Activated CD4-positive, CD25-positive, alpha-beta regulatory T cell treated with anti-CD3 and anti-CD28 coated beads, Interleukin-2, amount 50 U/mL, for 16 hours (primary cell): Measurements from ENCODE around the gene OR2B2.

Source experiments
- DNase-seq: peaks from one replicate; pipeline ENCODE4 v3.0.0-alpha.2; 2020; ENCODE audit warnings: low read depth, low spot score

The OR2B2 gene

DNA sequence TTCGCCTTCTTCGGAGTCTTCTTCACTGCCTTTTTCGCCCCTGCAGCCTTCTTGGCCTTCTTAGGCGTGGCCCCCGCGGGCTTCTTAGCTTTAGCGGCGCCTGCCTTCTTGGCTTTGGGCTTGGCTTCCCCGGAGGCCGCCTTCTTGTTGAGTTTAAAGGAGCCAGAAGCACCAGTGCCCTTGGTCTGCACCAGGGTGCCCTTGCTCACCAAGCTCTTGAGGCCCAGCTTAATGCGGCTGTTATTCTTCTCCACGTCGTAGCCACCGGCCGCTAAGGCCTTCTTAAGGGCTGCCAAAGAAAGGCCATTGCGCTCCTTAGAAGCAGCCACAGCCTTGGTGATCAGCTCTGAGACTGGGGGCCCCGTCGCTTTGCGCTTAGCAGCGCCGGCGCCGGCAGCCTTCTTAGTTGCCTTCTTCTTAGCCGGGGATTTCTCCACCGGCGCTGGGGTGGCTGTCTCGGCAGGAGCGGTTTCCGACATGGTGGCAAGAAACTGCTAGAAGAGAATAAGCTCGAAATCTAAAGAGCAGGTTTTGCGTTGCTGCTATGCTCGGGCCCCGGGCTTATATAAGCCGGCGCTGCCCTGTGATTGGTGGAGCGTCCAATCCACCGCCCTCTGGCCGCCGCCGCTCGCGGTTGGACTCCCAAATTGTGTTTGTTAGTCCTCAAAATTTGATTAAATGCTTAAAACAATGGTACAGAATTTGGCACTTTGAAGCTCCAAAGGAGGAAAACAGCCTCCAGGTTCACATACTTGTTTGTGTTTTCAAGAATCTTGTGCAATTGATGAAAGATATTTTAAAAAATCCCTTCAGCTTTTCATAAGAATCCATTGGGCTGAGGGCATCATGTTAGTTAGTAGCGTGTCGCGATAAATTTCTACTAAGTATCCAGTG is 44.9 kb downstream of the OR2B2 start:
- DNase-seq, result no peak

DNA sequence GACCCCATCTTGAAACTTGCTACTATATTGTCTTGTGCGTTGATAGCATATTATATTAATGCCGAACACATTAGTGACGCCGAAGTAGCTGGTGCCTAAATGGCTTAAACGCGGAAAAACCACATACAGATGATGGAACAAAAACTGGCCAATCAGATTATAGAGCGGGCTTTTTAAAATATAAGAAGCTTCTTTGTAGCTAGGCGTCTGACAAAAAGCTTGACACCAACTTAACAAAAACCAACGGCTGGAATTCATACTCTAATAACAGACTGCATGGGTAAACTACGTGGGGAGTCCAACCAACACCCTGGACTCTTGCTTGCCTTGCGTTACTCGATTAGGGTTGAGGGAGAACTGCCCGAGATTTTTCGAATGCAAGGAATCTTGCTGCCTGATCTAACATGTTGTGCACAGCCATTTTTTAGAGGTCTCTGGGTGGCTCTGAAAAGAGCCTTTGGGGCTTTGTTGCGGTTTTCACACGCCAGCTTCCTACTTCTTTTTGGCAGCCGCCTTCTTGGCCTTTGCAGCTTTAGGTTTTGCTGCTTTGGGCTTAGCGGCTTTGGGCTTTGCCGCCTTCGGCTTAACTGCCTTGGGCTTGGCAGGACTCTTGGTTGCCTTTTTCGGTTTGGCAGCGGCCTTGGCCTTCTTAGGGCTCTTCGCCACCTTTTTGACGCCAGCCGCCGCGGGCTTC is 45.7 kb downstream of the OR2B2 start:
- DNase-seq, result no peak

DNA sequence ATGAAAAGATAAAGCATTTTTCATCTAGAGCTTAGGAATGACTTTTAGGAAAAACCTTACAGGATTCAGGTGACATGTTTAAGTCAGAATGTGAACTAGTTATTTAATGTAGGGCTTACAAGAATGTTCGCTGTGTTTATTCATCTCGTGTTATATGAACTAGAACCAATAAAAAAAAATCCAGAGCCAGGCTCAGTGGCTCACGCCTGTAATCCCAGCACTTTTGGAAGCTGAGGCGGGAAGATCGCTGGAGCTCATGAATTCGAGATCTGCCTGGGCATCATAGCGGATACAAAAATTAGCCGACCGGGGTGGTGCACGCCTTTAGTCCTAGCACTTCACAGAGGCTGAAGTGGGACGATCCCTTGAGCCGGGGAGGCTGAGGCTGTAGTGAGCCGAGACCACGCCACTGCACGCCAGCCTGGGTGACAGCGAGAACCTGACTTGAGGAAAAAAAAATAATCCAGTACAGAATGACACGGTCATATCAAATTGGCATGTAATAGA is 46.3 kb downstream of the OR2B2 start:
- DNase-seq, result no peak

DNA sequence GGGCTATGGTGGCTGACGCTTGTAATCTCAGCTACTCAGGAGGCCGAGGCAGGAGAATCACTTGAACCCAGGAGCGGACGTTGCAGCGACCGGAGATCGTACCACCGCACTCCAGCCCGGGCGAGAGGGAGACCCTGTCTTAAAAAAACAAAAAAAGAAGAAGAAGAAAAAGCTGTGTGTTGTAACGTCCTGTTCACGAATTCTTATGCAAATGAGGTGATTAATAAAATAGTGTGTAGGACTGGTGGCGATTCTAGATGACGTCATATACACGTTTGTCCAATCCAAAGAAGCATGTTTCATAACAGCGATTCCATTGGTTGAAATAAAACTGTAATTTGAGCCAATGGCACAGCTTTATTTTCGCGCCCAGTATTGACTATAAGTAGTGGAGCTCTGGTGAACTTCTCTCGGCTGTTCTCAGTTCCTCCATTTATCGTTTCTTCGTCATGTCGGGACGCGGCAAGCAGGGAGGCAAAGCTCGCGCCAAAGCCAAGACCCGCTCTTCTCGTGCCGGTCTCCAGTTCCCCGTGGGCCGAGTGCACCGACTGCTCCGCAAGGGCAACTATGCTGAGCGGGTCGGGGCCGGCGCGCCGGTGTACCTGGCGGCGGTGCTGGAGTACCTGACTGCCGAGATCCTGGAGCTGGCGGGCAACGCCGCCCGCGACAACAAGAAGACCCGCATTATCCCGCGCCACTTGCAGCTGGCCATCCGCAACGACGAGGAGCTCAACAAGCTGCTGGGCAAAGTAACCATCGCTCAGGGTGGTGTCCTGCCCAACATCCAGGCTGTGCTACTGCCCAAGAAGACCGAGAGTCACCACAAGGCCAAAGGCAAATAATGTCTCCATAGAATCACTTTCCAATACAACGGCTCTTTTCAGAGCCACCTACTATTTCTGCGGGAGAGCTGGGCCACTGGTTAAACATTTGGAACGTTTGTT is 47.0 kb downstream of the OR2B2 start:
- peak; percentile 58 for DNase-seq

DNA sequence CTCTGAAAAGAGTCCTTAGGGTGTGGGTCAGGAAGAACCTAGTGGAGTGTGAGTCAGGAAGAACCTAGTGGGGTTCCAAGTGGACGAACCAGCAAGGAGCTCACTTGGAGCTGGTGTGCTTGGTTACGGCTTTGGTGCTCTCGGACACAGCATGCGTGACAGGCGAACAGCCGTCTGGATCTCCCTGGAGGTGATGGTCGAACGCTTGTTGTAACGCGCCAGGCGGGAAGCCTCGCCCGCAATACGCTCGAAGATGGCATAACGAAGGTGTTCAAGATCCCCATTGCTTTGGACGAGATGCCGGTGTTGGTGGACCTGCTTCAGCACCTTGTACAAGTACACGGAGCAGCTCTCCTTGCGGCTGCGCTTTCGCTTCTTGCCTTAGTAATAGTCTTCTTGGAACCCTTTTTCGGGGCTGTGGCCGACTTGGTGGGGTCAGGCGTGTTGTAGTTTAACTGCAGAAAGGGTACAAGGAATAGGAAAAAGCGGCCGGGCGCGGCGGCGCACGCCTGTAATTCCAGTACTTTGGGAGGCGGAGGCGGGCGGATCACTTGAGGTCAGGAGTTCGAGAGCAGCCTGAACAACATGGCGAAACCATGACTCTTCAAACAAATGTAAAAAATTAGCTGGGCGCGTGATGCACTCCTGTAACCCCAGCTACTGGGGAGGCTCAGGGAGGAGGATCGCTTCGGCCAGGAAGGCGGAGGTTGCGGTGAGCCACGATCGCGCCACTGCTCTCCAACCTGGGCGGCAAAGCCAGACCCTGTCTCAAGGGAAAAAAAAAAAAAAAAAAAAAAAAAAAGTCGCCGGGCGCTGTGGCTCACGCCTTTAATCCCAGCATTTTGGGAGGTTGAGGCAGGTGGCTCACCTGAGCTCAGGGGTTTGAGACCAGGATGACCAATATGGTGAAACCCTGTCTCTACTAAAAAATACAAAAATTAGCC is 48.0 kb downstream of the OR2B2 start:
- DNase-seq, result no peak

DNA sequence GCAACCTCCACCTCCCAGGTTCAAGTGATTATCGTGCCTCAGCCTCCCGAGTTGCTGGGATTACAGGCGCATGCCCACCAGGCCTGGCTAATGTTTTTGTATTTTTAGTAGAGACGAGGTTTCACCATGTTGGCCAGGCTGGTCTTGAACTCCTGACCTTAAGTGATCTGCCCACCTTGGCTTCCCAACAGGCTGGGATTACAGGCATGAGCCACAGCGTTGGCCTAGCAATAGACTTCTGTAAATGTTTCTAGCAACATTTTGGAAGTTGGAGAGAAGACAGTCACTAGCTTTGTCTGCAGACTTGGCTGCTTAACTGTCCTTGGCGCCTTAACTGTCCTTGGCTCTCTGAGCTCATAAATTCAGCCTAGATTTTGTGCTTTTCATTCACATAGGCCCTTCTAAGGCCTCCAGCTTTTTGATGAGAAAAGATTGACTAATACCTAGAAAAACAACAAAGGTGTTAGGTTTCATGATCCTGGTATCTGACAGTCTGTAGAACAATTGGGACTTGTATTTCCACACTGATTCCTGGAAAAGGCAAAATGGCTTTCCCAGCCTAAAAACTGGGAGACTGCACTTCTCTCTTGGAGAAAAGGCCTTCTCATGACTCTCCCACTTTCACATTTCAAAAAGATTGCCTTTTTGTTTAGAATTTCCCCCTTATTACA is 49.7 kb downstream of the OR2B2 start:
- DNase-seq, result no peak

DNA sequence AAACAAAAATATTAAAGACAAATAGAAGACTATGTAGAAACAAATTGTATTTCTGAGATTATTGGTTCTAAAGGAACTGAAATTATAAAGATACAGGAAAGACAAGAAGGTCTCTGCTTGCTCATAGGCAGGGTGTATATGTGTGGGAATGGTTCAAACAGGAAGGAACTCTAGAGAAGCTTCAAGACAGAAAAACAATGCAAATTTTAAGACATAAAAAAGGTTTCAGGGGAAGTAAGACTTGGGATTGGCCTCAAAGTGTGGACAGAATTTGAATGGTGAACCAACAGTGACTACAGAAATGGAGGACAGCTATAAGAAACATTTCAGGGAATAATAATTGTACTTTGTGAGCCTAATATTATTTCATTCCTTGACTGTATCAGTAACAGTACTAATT is 50.3 kb downstream of the OR2B2 start:
- no peak for DNase-seq

DNA sequence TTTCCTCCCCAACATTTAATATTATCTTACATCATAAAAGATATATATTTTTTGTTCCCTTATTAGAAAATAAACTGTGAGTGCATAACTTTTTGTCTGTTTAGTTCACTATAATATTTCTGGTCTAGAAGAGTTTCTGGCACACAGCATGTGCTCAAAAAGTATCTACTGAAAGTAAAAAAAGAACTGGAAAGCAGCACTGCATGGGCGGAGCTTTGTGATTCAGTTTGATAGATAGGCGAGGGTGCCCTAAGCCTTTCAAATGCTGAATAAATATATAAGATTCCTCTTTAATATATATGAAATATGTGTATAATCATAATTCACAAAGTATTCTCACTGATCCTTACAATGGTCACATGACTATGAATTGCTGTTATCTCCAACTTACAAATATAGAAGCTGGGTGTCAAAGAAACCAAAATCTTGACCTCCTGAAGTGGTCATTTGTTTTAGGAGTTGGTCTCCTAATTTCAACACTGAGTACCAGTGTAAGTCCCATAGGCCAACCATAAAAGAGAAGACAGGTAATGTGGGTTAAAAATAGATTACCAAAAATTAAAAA is 50.8 kb downstream of the OR2B2 start:
- DNase-seq, result no peak
